ENCODE data around the gene RSPH9.

The RSPH9 gene

GRCh38 chr6:43669050-43669921 is 24.4 kb downstream of the RSPH9 start:
- no peak for DNase-seq

DNA sequence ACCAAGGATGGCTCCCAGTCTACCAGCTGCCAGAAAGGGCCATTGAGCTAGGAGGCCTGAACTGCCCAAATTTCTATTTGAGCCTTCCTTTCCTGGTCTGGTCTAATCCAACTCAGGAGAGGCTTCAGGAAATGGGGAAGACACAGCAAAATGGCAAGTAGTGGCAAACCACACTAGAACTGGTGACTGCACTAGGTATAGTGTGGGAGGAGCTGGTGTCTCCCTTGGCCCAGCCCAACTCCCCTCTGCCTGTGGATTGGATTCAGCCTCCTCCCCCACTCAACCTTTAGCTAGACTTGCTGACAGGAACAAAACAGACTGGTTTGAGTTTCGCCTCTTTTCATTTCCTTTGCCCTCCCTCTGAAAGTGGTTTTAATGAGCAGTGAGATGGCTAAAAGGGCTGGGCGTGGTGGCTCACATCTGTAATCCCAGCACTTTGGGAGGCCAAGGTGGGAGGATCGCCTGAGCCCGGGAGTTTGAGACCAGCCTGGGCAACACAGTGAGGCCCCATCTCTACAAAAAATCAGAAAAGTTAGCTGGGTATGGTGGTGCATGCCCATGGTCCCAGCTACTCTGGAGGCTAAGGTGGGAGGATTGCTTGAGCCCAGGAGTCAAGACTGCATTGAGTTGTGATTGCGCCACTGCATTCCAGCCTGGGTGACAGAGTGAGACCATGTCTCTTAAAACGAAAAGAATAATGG is 25.2 kb downstream of the RSPH9 start:
- peak; percentile 63 for DNase-seq

DNA sequence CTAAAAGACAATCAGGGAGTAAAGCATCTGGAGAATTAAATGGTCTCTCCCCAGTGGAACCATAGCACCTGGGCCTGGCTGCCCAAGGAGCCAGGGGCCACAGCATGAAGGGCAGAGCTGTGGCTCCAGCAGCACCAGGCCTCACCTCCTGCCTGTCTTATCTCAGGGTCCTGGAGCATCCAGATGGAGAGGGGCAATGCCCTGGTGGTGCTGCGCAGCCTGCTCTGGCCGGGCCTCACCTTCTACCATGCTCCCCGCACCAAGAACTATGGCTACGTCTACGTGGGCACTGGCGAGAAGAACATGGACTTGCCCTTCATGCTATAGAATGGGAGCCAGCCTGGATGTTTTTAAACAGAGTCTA is 25.8 kb downstream of the RSPH9 start:
- DNase-seq: no peak

DNA sequence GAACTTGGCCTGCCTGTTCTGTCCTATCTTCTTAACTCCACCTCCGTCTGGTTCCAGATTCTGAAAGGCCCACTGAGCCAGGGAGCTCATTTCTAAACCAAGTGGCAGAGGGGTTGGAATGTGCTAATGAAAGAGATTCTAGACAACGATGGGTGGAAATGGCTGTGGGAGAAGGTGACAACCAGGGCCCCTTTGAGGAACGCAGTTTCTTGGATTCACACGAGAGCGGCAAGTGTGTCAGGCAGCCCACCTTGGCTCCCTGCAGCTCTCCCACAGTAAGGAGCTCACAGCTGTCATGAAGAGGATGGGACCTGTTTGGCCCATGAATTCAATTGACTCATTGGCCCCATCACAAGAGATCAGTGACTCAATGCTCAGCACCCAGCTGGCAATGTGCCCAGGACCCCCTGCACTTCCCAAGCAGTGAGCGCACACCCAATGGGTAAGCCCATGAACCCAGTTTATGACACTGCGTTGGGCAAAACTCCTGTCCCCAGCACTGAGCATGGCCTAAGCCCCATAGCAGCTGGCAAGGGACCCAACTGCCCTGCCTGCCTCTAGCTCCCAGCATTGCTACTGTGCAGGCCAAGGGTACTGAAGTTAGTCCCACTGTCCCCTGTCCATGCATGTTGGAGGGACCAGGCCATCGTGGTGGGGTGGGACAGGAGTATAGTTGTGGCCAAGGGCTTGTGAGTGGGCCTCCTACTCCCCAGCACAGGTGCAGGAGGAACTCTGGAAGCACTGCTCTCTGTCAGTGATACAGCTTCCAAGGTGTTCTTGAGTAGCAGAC is 26.4 kb downstream of the RSPH9 start:
- no peak for DNase-seq

GRCh38 chr6:43671801-43672690 is 27.2 kb downstream of the RSPH9 start:
- DNase-seq: no peak

- DNase-seq: no peak
These were observed 28.7 kb downstream of the RSPH9 start for GRCh38 chr6:43673444-43674084.

DNA sequence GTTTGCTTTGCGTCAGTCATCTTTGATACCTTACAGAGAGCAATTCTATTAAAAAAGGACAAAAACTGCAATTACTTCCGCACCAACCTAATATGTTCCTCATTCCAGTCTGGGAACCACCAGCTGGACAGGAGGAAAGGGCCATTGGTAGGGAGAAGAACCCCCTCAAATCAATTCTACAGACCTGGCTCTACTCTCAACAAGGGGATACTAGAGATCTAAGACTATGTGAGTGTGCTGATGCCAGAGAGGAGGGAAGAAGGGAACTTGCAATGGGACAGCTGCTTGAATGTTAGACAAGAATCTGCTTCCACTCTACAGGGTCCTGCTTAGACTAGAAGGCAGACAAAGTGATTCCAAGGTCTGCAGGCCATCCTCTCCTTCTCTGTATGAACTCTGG is 29.5 kb downstream of the RSPH9 start:
- no peak for DNase-seq

DNA sequence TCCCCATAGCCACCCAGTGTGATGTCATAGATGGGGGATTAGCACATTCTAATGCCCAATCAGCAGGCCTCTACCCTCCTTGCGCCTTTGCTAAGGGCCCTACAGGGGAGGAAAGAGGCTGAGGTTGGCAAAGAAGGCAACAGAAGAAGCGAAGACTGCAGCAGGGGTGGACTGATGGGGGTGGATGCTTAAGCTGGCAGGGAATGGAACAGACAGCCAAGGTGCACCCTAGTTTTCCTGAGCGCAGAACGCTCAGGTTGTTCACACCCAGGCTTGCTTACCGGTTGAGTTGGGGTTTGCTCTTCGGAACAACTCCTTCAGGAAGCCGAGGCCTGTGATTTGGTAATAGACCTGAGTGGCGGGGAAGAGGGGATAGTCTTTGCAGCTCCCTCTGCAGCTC is 30.1 kb downstream of the RSPH9 start:
- DNase-seq: no peak

DNA sequence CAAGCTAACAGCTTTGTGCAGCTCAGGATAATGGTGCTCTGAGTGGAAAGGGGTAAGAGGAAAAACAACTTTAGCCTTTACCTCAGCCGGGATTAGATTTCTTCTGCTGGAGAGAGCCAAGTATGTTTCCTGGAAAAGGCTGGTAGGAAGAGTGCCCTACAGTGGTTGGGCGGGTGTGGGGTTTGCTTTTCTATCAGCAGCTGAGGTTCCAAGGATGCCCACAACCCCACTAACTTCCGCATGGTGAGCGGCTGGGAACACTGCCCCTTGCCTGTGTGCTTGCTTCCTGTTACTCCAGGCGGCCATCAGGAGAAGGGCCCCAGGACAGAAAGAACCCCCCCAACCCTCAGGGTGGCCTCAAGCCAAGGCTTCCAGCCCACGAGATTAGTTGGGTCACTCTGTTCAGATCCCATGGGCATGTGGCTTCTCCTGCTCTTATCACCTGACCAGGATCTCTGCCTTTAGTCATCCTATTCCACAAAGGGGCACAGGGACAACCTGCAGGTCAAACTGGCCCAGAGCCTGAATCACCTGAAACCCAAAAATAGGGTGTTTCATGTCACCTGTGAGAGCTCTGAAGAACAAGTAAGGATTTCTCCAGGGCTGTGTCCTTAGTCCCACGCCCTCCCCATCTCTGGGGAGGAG is 32.2 kb downstream of the RSPH9 start:
- DNase-seq: no peak

GRCh38 chr6:43677759-43678158 is 32.9 kb downstream of the RSPH9 start:
- DNase-seq: no peak

DNA sequence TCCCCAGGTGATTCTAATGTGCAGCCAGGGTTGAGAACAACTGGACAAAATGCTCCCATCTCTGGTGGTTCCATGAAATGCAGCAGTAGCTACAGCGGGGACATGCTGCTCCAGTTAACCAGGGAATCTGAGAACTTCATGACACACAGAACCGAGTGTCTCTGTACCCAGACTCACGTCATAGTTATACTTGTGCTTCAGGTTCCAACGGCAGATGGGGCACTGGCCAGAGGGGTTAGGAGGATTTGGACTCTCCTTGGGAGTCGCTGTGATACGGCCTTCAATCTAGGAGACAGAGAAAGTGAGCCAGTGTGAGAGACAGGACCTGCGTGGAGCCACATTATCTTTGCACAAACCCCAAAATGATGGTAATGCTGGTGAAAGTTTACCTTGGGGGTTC is 33.5 kb downstream of the RSPH9 start:
- no peak for DNase-seq

GRCh38 chr6:43679057-43679456 is 34.2 kb downstream of the RSPH9 start:
- no peak for DNase-seq

DNA sequence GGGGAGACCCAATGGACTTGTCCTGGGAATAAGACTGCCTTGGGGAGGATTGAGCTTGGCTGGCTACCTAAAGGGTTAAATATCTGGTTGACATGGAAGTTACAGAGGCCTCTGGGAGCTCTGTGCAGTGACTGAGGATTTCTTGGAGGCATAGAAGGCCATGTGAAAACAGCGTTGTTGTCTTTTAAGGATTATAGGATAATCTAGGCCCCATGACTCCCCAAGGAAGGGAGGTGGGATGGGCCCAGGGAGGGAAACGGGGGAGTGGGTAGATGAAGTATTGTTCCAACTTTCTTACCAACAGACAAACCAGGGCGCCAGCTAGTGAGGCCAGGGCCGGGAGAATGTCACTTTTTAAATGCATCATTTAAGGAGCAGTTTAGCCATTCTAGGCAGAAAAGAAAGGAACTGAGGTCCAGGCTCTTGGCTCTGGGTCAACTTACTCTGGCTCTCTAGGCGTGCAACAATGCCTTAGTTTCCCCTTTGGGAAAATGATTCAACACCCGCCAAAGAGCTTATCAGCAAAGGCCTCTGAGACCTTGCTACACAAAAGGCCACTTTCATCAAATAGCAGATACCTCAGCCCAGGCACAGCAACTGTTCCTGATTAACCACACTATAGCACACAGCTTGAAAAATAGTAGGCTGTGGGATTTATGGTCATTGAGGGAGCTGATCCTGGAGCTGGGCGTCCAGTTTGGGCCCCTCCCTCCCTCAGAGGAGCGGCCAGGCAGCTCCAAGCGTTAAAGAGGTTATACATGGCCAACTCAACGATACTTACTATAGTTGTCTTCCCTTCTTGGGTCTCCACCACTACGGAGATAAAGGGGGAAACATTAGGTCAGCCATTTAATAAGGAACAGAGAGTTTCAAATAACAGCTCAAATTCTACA is 35.7 kb downstream of the RSPH9 start:
- no peak for DNase-seq

GRCh38 chr6:43681303-43681702 is 36.5 kb downstream of the RSPH9 start:
- no peak for DNase-seq

DNA sequence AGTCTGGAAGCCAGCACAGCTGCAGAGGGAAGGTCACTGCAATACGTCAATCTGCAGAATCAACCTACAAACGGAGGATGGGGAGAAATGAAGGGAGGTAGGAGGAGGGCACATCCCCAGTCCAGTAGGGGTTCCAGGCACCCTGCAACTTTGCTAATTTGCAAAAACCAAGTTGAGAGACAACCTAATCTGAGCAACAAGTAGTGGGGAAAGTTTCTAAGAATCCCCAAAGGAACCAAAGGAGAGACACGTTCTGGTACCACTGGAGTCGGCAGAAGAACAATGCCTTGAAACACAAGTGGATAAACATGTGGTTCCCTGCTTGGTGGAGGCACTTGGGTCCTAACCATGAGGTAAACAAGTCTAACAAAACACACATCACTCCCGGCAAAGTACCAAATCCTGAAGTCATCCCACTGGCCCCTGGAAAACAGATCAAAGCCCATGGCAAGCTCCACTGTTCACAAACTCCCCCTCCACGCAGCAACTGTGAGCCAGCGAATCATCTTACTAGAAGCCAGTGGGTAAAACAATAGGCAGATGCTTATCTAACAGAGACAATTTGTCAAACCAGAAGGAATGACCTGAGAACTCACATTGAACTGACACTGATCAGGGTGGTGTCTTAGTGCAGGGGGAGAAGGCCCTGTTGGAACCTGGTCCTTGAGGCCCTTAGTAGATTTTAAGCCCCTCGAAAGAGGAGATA is 38.0 kb downstream of the RSPH9 start:
- no peak for DNase-seq

DNA sequence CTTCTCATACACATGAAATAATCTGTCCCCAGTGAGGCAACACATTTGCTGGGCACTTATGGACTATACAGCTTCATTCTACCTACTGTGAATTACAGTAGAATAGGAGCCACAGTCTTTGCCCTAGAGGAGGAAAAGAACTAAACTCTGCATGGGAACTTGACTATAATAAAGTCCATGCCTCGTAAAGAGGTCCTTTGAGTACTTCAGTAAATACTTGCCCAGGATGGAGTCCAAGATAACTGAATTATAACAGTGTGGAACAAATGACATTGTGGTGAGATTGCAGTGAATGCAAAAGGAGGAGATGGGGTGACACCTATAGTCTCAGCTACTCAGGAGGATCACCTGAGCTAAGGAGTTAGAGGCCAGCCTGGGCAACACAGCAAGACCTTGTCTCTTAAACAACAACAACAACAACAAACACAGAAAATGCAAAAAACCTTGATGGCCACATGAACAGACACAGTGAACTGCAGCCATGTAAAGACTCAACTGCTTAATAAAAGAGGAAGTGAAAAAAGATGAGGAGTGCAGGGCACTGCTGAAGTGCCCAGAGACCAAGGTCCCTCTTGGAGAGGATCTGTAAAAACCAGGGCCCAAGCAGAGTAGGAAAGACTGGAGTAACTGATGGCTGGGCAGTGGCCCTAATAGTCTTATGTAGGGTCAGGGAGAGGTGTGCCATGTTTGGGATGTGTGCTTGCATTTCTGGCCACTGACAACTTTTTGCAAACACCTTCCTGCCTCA is 39.0 kb downstream of the RSPH9 start:
- no peak for DNase-seq

GRCh38 chr6:43687079-43687436 is 42.2 kb downstream of the RSPH9 start:
- no peak for DNase-seq

- DNase-seq: peak; percentile 89
These were observed 42.9 kb downstream of the RSPH9 start, which contains the start of gene MRPS18A for GRCh38 chr6:43687437-43688347. Gene MRPS18A, minus strand, starts transcription at chr6:43687791. Its CDS starts 12 bp downstream, at chr6:43687779.

All from activated CD4-positive, alpha-beta T cell treated with anti-CD3 and anti-CD28 coated beads, Interleukin-10, Interleukin-2, amounts not matched to agents 100 ng/mL and 50 ng/mL, durations not matched to agents 16 hours and 8 hours (primary cell).